Measurements from ENCODE around the gene CHCHD1. TPM values are rescaled to one million over a fixed set of nuclear protein-coding genes. Genes with fewer than 3 reads are reported as not detected.

The CHCHD1 gene
- total RNA-seq, 1 donor from 2014 or later, result 21.1 TPM

DNA sequence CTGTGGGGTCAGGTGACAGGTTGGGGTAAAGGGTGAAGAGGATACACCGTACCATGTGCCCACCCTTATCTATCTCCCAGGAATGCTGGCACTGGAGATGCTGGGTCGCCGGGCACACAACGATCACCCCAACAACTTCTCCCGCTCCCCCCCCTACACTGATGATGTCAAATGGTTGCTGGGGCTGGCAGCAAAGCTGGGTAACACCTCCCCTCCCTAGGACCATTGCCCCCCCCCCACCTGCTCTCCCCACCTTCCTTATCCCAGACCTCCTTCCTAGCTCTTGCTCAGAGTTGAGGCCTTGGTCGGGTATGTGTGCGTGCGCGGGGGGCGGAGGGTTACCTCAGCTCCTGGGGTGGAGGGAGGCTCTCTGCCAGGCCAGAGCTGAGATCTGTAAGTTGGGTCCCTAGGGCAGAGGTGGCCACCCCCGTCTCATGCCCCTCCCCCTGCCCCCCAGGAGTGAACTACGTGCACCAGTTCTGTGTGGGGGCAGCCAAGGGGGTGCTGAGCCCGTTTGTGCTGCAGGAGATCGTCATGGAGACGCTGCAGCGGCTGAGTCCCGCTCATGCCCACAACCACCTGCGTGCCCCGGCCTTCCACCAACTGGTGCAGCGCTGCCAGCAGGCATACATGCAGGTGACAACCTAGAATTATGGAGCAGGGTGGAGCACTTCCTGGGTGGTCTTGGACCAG lies 18.9 kb downstream of the CHCHD1 start:
- no peak for ATAC-seq
- H3K27me3 ChIP-seq (ENCODE audit: low read depth), result no peaks in the 10 kb centered on the region
- DNase-seq, result no peak
- intact Hi-C loops (cut with DNase I), result no loop called here
- H3K9me3 ChIP-seq, result no peaks in the 10 kb centered on the region
- TF ChIP-seq, protein P1, sequence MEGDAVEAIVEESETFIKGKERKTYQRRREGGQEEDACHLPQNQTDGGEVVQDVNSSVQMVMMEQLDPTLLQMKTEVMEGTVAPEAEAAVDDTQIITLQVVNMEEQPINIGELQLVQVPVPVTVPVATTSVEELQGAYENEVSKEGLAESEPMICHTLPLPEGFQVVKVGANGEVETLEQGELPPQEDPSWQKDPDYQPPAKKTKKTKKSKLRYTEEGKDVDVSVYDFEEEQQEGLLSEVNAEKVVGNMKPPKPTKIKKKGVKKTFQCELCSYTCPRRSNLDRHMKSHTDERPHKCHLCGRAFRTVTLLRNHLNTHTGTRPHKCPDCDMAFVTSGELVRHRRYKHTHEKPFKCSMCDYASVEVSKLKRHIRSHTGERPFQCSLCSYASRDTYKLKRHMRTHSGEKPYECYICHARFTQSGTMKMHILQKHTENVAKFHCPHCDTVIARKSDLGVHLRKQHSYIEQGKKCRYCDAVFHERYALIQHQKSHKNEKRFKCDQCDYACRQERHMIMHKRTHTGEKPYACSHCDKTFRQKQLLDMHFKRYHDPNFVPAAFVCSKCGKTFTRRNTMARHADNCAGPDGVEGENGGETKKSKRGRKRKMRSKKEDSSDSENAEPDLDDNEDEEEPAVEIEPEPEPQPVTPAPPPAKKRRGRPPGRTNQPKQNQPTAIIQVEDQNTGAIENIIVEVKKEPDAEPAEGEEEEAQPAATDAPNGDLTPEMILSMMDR (IDR thresholded peaks at IDR 0.05), result no peak
- H3K27ac ChIP-seq, result no peak overlapping the region
- H3K36me3 ChIP-seq, result peaks cover 98% of the 10 kb centered on the region
- no peaks in the 10 kb centered on the region for H3K4me1 ChIP-seq
- no peak overlapping the region for H3K4me3 ChIP-seq

DNA sequence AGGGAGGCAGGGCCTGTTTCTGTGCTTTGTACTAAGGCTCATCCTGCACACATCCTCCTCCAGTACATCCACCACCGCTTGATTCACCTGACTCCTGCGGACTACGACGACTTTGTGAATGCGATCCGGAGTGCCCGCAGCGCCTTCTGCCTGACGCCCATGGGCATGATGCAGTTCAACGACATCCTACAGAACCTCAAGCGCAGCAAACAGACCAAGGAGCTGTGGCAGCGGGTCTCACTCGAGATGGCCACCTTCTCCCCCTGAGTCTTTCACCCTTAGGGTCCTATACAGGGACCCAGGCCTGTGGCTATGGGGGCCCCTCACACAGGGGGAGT lies 19.4 kb downstream of the CHCHD1 start:
- H3K9me3 ChIP-seq, result no peaks in the 10 kb centered on the region
- ATAC-seq, result no peak
- H3K36me3 ChIP-seq, result peaks cover 98% of the 10 kb centered on the region
- DNase-seq, result no peak
- no peaks in the 10 kb centered on the region for H3K27me3 ChIP-seq (ENCODE audit: low read depth)
- TF ChIP-seq, protein P1 (IDR thresholded peaks at IDR 0.05), result no peak
- no peak overlapping the region for H3K27ac ChIP-seq
- H3K4me1 ChIP-seq, result no peaks in the 10 kb centered on the region
- intact Hi-C loops (cut with DNase I), result no loop called here
- no peak overlapping the region for H3K4me3 ChIP-seq

GRCh38 chr10:73802276-73802991 lies 20.6 kb downstream of the CHCHD1 start:
- H3K36me3 ChIP-seq, result peaks cover 98% of the 10 kb centered on the region
- no peak overlapping the region for H3K4me3 ChIP-seq
- DNase-seq, result no peak
- no peaks in the 10 kb centered on the region for H3K9me3 ChIP-seq
- intact Hi-C loops (cut with DNase I), result no loop called here
- H3K4me1 ChIP-seq, result peaks cover 7% of the 10 kb centered on the region
- H3K27ac ChIP-seq, result no peak overlapping the region
- TF ChIP-seq, protein P1 (IDR thresholded peaks at IDR 0.05), result no peak
- no peaks in the 10 kb centered on the region for H3K27me3 ChIP-seq (ENCODE audit: low read depth)
- ATAC-seq, result no peak

- Histone ChIP-seq H3K4me1 (peaks cover 7% of the 10 kb centered on the region), H3K4me3 (no peak overlapping the region), H3K9me3 (no peaks in the 10 kb centered on the region), H3K36me3 (peaks cover 98% of the 10 kb centered on the region), H3K27me3 (ENCODE audit: low read depth) (no peaks in the 10 kb centered on the region), H3K27ac (no peak overlapping the region)
- intact Hi-C loops (cut with DNase I), result no loop called here
- ATAC-seq, result no peak
- TF ChIP-seq, protein P1 (IDR thresholded peaks at IDR 0.05), result no peak
- DNase-seq, result no peak
Observed at GRCh38 chr10:73803680-73804286, 21.9 kb downstream of the CHCHD1 start.

GRCh38 chr10:73806176-73806950 lies 24.5 kb downstream of the CHCHD1 start:
- Histone ChIP-seq H3K4me3 (peak overlapping the region; percentile 14), H3K9me3 (no peaks in the 10 kb centered on the region), H3K36me3 (peaks cover 75% of the 10 kb centered on the region), H3K27me3 (ENCODE audit: low read depth) (no peaks in the 10 kb centered on the region), H3K27ac (no peak overlapping the region), H3K4me1 (peaks cover 24% of the 10 kb centered on the region)
- ATAC-seq (no peak), DNase-seq (no peak)
- TF ChIP-seq, protein P1 (IDR thresholded peaks at IDR 0.05), result no peak
- intact Hi-C loops (cut with DNase I), result no loop called here
